GM12891 (cell line): ENCODE data around the gene STX7.

Experiments
- DNase-seq: peaks from one replicate; pipeline ENCODE4 v3.0.0; 2011; ENCODE audit warnings: low spot score; ENCODE audit not compliant: insufficient read length
- FAIRE-seq: peaks from 2 replicates; lab custom pipeline; 2011; peaks lifted over from hg19 to GRCh38; lab: Jason Lieb, UNC
- PAX5 ChIP-seq: IDR thresholded peaks from 2 replicates; pipeline ENCODE4 v1.6.1; 2011; ENCODE audit warnings: low read length, moderate library complexity, mild to moderate bottlenecking; ENCODE audit not compliant: insufficient read depth, severe bottlenecking
- POLR2A ChIP-seq: IDR thresholded peaks from 2 replicates; pipeline ENCODE4 v1.6.1; 2011; ENCODE audit warnings: low read depth, low read length, control low read depth
- POLR2AphosphoS5 ChIP-seq: IDR thresholded peaks from 2 replicates; pipeline ENCODE4 v1.6.1; 2011; ENCODE audit warnings: low read depth, low read length, control low read depth
- POU2F2 ChIP-seq: IDR thresholded peaks from 2 replicates; pipeline ENCODE4 v1.6.1; 2011; ENCODE audit warnings: low read depth, mild to moderate bottlenecking, control low read depth, low read length, moderate library complexity
- SPI1 ChIP-seq: IDR thresholded peaks from 2 replicates; pipeline ENCODE4 v1.6.1; 2011; ENCODE audit warnings: low read depth, low read length, control low read depth
- TAF1 ChIP-seq: IDR thresholded peaks from 2 replicates; pipeline ENCODE4 v1.6.1; 2011; ENCODE audit warnings: low read depth, low read length, control low read depth

The STX7 gene

DNA sequence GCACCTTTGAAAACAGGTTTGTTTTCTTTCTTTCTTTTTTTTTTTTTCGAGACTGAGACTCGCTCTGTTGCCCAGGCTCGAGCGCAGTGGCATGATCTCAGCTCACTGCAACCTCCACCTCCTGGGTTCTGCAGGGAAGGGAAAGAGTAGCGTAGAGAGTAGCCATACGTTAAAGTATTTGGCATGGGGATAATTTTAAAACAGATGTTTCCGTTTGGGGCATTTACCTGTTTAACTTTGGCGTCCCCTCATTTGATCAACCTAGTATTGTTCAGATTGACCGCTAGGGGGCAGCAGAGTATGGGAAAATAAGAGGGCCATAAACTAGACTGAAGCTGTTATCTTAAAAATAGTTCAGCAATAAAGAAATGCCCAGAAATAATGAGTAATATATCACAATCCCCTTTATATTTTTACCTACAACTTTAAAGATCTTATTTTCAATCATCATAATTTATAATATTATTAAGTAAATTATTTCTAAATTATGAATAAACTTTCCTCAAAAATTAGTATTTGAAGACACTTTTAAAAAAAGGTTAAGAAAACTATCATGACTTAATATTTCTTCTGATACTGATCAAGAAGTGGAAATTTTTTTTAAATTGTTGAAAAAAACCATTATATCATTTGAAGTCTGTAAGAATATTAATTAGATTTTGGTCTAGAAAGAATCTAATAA lies 17.5 kb upstream of the STX7 start:
- peak; percentile 88 for FAIRE-seq
- TF ChIP-seq TAF1 (no peak), POLR2A (no peak), POLR2AphosphoS5 (no peak), SPI1 (no peak), PAX5 (no peak), POU2F2 (no peak)
- no peak for DNase-seq

DNA sequence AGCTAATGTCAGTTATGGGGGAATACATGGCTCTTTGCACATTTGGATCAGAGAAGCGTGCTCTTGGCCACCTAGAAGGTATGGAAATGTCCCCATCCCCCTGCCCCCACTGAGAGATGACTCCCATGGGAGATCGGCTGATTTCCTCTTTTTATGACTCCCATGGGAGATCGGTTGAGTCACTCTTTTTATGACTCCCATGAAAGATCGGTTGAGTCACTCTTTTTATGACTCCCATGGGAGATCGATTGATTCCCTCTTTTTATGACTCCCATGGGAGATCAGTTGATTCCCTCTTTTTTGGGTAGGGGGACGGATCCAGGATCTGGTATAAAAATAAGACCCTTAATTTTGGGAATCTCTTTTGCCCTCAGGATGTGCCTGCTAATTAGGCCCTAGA lies 14.9 kb upstream of the STX7 start:
- FAIRE-seq (no peak), DNase-seq (no peak)
- no peak for TF ChIP-seq TAF1
- TF ChIP-seq POLR2AphosphoS5 = no peak
- TF ChIP-seq SPI1 = no peak
- no peak for TF ChIP-seq PAX5
- TF ChIP-seq POU2F2 = no peak
- TF ChIP-seq POLR2A = no peak

DNA sequence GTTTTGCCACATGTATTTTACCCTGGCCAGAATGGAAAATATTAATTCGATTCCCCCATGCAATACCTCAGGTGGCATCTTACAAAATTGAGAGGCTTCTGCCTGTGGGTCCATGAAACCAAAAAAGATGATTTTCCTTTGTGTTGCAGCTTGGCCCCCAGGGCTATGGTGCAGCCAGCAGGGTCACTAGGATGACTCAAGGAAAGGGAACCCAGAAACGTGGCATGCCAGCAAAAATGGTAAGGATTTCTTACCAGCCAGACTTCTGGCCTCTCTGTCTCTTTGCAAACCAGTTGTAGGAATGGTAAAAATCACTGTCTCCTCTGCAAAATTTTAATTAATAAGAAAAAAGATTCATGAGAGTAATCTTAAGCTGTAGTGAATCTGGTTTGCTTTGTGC lies 13.5 kb upstream of the STX7 start:
- TF ChIP-seq SPI1 = no peak
- TF ChIP-seq PAX5 = no peak
- no peak for TF ChIP-seq POLR2AphosphoS5
- no peak for TF ChIP-seq POLR2A
- no peak for TF ChIP-seq POU2F2
- TF ChIP-seq TAF1 = no peak
- FAIRE-seq = no peak
- DNase-seq = no peak

DNA sequence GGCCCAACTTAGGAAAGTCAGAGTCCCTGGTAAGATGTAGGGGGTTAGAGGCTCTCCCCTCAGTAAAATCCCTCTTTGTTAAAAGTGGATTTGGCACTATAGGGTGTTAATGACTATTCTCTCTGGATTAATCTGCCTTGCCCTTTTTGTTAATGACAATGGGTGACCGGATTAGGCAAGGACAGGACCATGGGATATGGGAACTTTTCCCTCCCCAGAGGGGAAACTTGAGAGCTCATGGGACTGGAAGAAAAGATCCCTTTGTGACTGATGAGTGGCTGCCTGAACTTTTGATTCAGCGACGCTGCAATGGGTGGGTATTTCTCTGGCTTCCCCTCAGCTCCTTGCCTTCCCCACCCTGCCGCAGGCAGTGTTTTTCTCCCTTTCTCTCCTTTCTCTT lies 12.9 kb upstream of the STX7 start:
- TF ChIP-seq PAX5 = no peak
- TF ChIP-seq SPI1 = no peak
- TF ChIP-seq POU2F2 = no peak
- no peak for TF ChIP-seq TAF1
- TF ChIP-seq POLR2A = no peak
- TF ChIP-seq POLR2AphosphoS5 = no peak
- no peak for DNase-seq
- FAIRE-seq = no peak

DNA sequence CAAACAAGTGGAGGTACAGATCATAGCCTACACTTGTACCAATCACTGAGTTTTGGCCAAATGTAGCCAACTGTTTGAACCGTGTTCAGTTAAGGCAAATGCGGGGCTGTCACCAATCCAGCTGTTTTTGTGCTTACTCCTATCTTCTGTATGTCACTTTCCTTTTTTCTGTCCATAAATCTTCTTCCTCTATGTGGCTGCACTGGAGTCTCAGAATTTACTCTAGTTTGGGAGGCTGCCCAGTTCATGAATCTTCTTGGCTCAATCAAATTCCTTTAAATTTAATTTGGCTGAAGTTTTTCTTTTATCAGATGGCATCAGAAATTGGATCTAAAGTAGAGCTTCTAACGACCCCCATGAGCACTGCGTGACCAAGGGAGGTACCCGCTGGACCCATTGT lies 11.7 kb upstream of the STX7 start:
- FAIRE-seq (no peak), DNase-seq (no peak)
- TF ChIP-seq POU2F2 = no peak
- no peak for TF ChIP-seq POLR2AphosphoS5
- no peak for TF ChIP-seq SPI1
- TF ChIP-seq POLR2A = no peak
- TF ChIP-seq TAF1 = no peak
- TF ChIP-seq PAX5 = no peak

- no peak for DNase-seq
- no peak for FAIRE-seq
- TF ChIP-seq POU2F2 = no peak
- no peak for TF ChIP-seq POLR2A
- TF ChIP-seq PAX5 = no peak
- TF ChIP-seq TAF1 = no peak
- TF ChIP-seq POLR2AphosphoS5 = no peak
- no peak for TF ChIP-seq SPI1
These were observed 8.0 kb upstream of the STX7 start for GRCh38 chr6:132520953-132521352.

- TF ChIP-seq POU2F2 = no peak
- TF ChIP-seq SPI1 = no peak
- TF ChIP-seq POLR2AphosphoS5 = no peak
- no peak for TF ChIP-seq POLR2A
- TF ChIP-seq PAX5 = no peak
- no peak for TF ChIP-seq TAF1
- no peak for FAIRE-seq
- no peak for DNase-seq
These were observed 2.5 kb upstream of the STX7 start for GRCh38 chr6:132515386-132515785.

- DNase-seq (no peak), FAIRE-seq (peak; percentile 73)
- no peak for TF ChIP-seq POU2F2
- TF ChIP-seq SPI1 = peak; percentile 74
These were observed 1.1 kb upstream of the STX7 start for GRCh38 chr6:132513831-132514545.

GRCh38 chr6:132512342-132512637 lies 626 bp downstream of the STX7 start:
- no peak for FAIRE-seq
- DNase-seq = no peak
- TF ChIP-seq PAX5 = no peak
- no peak for TF ChIP-seq POLR2AphosphoS5
- TF ChIP-seq TAF1 = no peak
- peak; percentile 96 for TF ChIP-seq SPI1
- TF ChIP-seq POLR2A = no peak
- TF ChIP-seq POU2F2 = no peak

GRCh38 chr6:132511831-132512220 lies 1.1 kb downstream of the STX7 start:
- FAIRE-seq = peak; percentile 5
- no peak for DNase-seq
- no peak for TF ChIP-seq TAF1
- no peak for TF ChIP-seq POLR2AphosphoS5
- TF ChIP-seq PAX5 = no peak
- TF ChIP-seq SPI1 = no peak
- TF ChIP-seq POU2F2 = no peak
- no peak for TF ChIP-seq POLR2A
